Mesangial cell (primary cell): ENCODE measurements around the gene SEMA3G. TPM values are rescaled to one million over a fixed set of nuclear protein-coding genes. Genes with fewer than 3 reads are reported as not detected.

Source experiments
- total RNA-seq: library from RNA; depleted of rRNA; stranded (reverse); fragments of >200 nt; gene quantifications from 2 replicates; pipeline ENCODE4 v1.2.3, GENCODE V29; 2015

SEMA3G gene
- total RNA-seq: 0.25 TPM in 1 of 2 replicates, not detected in the other

DNA sequence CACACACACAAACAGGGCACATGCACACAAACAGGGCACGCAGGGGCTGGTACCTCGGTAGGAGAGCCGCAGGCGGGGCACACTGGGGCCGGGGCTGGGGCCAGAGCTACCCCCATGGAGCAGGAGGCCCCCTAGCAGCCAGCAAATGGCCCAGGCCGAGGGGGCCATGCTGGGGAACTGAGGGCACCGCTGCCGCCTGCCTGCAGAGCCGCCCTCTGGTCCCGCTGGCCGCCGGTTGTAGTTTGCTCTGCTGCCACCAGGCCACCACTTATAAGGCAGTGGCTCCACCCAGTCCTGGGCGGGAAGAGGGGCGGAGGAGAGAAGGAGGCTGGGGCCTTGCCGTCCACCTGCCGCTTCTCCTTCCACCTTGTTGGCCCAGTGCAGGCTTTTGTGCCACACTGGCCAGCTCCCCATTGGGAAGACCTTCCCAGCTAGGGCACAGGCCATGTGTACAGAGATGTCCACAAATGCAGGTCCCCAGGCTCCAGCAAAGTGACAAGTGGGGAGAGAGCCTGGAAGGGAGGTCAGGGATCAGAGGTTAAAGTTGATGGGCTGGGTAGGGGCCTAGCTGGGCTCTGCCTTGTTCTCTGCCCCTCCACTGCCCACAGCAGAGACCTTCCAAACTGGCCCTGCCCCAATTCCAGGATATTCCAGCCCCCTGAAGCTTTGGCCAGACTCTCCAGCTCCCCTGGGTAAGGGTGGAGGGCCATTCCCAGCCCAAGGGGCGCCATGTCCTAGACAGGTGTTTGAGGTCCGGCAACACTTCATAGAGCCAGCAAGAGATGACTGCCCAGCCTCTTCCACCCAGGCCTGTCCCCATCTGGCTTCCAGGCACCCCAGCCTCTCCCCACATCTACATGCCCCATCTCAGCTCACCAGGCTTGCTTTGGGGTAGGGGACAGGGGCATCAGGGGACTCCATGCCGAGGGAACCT is at the start of gene SEMA3G:
SEMA3G (minus strand) TSS at position 244 of the 934 bp plus-strand sequence; CDS start at position 168, 76 bp downstream.

DNA sequence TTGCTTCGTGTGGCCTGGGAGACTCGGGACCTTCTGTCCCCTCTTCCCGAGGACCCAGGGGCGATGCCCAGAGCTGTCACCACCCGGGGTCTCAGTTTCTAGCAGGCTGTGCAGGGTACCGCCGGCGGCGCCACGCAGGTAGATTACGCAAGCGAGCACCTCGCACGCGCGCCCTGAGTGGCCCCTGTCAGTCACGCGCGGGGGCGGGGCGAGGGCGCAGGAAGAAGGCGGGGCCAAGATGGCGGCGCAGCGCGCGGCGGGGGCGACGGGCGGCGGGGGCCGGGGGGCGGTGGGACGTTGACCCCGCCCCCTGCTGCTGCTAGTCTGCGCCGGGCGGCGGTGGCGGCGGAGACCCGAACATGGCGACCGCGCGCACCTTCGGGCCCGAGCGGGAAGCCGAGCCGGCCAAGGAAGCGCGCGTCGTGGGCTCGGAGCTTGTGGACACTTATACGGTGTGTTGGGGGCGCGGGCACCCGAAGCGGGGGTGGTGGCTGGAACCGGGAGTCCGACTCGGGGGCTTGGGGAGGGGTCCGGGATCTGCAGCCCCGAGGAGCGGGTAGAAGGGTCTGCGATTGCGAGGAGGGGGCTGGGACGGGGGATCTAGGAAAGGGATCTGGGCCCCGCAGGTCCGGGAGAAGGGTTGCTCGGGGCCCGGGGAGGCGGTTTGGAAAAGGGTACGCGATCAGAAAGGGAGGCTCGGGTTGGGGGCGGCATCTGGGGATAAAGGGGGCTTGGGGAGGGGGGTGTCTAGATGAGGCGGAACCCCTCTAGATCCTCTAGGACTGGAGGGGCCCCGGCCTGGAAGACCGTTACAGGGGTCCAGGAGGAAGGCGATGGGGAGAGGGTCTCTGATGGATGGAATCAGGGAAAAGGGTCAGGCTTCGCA is 10.6 kb upstream of the SEMA3G start, which contains the start of gene NISCH:
NISCH (plus strand) TSS at position 322 of the 886 bp plus-strand sequence; CDS start at position 360, 38 bp downstream.

DNA sequence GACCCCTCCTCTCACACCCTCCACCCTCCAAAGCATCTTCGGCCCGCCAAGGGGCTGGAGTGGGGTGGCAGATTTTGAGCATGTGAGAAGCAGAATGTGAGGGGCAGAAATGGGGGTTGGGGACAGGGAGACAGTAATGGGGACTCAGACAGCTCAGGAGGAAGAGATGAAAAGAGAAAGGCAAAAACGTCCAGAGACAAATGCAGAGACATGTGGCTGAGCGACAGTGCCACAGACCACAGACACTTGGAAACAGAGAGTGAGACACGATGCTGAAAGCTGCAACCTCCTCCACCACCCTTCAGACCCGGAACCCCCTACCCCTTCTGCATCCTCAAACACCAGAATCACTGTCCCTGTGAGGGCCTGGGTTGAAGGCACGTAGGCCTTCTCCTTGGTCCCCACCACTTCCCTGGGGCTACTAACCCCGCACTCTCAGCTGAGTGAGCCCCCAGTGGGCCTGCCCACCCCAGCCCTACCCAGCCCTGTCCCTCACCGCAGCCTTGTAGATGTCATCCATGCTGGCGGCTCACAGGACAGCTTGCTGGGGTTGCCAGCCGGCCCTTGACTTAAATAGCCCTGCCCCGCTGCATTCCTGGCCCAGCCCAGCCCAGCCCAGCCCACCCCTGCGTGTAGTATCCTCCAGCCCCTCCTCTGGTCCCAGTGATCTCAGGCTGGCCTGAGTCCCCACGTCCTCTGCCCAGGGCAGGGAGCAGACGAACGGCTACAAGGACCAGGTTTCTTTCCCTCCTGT is 8.8 kb upstream of the SEMA3G start, which contains the start of gene TNNC1:
TNNC1 (minus strand) TSS at position 546 of the 754 bp plus-strand sequence; CDS start at position 520, 26 bp downstream.

Other genes with a start within 250 kb of the SEMA3G start
- gene ALAS1, start 246.9 kb downstream of the SEMA3G start, total RNA-seq: 48.4 and 49.0 TPM in 2 replicates
- gene TLR9, start 219.5 kb downstream of the SEMA3G start, total RNA-seq: not detected in 2 replicates
- gene TWF2, start 205.9 kb downstream of the SEMA3G start, total RNA-seq: 141 and 180 TPM in 2 replicates
- 9.5 and 19.3 TPM in 2 replicates for gene PPM1M, start 199.3 kb downstream of the SEMA3G start, total RNA-seq
- 44.3 and 47.2 TPM in 2 replicates for gene WDR82, start 166.5 kb downstream of the SEMA3G start, total RNA-seq
- gene GLYCTK, start 157.3 kb downstream of the SEMA3G start, total RNA-seq: 10.6 and 14.8 TPM in 2 replicates
- 0.16 and 2.0 TPM in 2 replicates for gene DNAH1, start 128.8 kb downstream of the SEMA3G start, total RNA-seq
- gene BAP1, start 35.1 kb downstream of the SEMA3G start, total RNA-seq: 91.4 and 99.9 TPM in 2 replicates
- gene PHF7, start 34.4 kb downstream of the SEMA3G start, total RNA-seq: 3.2 and 3.9 TPM in 2 replicates
- gene TNNC1, start 8.9 kb upstream of the SEMA3G start, total RNA-seq: 0.49 and 3.0 TPM in 2 replicates
- 30.3 and 79.9 TPM in 2 replicates for gene NISCH, start 10.5 kb upstream of the SEMA3G start, total RNA-seq
- gene STAB1, start 50.2 kb upstream of the SEMA3G start, total RNA-seq: 0.13 and 0.33 TPM in 2 replicates
- 162 and 351 TPM in 2 replicates for gene NT5DC2, start 88.8 kb upstream of the SEMA3G start, total RNA-seq
- 1.3 and 2.0 TPM in 2 replicates for gene UQCC5, start 91.5 kb upstream of the SEMA3G start, total RNA-seq
- gene PBRM1, start 240.8 kb upstream of the SEMA3G start, total RNA-seq: 40.6 and 64.9 TPM in 2 replicates
- gene GNL3, start 240.9 kb upstream of the SEMA3G start, total RNA-seq: 31.2 and 48.9 TPM in 2 replicates